Measurements from ENCODE around the gene LRRC41. TPM values are rescaled to one million over a fixed set of nuclear protein-coding genes. Genes with fewer than 3 reads are reported as not detected.

Gene LRRC41
- total and polyA plus RNA-seq, 4 donors, result 21.6 to 63.0 (median 50.3) TPM

GRCh38 chr1:46344481-46344880 is 41.1 kb upstream of the LRRC41 start:
- Histone ChIP-seq H3K36me3 (ENCODE audit: control insufficient read depth in 4 of 4, insufficient read depth in 4 of 4, low read length in 4 of 4) (peaks cover under 1 to 25% (median 14%) of the 10 kb centered on the region in 4 donors), H3K27ac (ENCODE audit: low read depth in 1 of 2, low read length in 1 of 2) (no peak overlapping the region), H3K9ac (ENCODE audit: insufficient read depth in 1 of 2, low read length in 2 of 2) (no peak overlapping the region), H3K4me3 (no peak overlapping the region), H3K9me3 (ENCODE audit: control insufficient read depth in 4 of 4, insufficient read depth in 3 of 4, low read length in 3 of 4) (no peaks in the 10 kb centered on the region), H3K27me3 (ENCODE audit: control insufficient read depth in 3 of 3, insufficient read depth in 3 of 3, low read length in 2 of 3) (no peaks in the 10 kb centered on the region), H3K4me1 (ENCODE audit: control insufficient read depth in 5 of 5, insufficient read depth in 5 of 5, low read length in 5 of 5) (peaks cover 0 to 5% (median 4%) of the 10 kb centered on the region in 5 donors)
- TF ChIP-seq CTCF (IDR thresholded peaks at IDR 0.05; ENCODE audit: control extremely low read depth, extremely low read depth), result no peak
- WGBS, 2 donors, result 81 to 90% methylated on average over 3 of the region's 3 CpGs
- no peak for DNase-seq
- ATAC-seq (ENCODE audit: insufficient read depth, low FRiP score), result no peak

- H3K9me3 ChIP-seq (ENCODE audit: control insufficient read depth in 4 of 4, insufficient read depth in 3 of 4, low read length in 3 of 4), result no peaks in the 10 kb centered on the region
- DNase-seq (no peak), ATAC-seq (ENCODE audit: insufficient read depth, low FRiP score) (no peak)
- no peaks in the 10 kb centered on the region for H3K27me3 ChIP-seq (ENCODE audit: control insufficient read depth in 3 of 3, insufficient read depth in 3 of 3, low read length in 2 of 3)
- H3K9ac ChIP-seq (ENCODE audit: insufficient read depth in 1 of 2, low read length in 2 of 2), result no peak overlapping the region
- H3K36me3 ChIP-seq (ENCODE audit: control insufficient read depth in 4 of 4, insufficient read depth in 4 of 4, low read length in 4 of 4), result peaks cover 0 to 22% (median 13%) of the 10 kb centered on the region in 4 donors
- peaks cover 0 to 6% (median 4%) of the 10 kb centered on the region in 5 donors for H3K4me1 ChIP-seq (ENCODE audit: control insufficient read depth in 5 of 5, insufficient read depth in 5 of 5, low read length in 5 of 5)
- no peak for TF ChIP-seq CTCF (IDR thresholded peaks at IDR 0.05; ENCODE audit: control extremely low read depth, extremely low read depth)
- no peak overlapping the region for H3K4me3 ChIP-seq
- WGBS, 2 donors, result 80 to 92% methylated on average over 4 of the region's 4 CpGs
- H3K27ac ChIP-seq (ENCODE audit: low read depth in 1 of 2, low read length in 1 of 2), result no peak overlapping the region
These were observed 40.3 kb upstream of the LRRC41 start for GRCh38 chr1:46343705-46344104.

- peaks cover 0 to 22% (median 13%) of the 10 kb centered on the region in 4 donors for H3K36me3 ChIP-seq (ENCODE audit: control insufficient read depth in 4 of 4, insufficient read depth in 4 of 4, low read length in 4 of 4)
These were observed 39.9 kb upstream of the LRRC41 start for GRCh38 chr1:46343351-46343695.

More at GRCh38 chr1:46343351-46343695, 39.9 kb upstream of the LRRC41 start:
- DNase-seq, result no peak
- Histone ChIP-seq H3K9me3 (ENCODE audit: control insufficient read depth in 4 of 4, insufficient read depth in 3 of 4, low read length in 3 of 4) (no peaks in the 10 kb centered on the region), H3K27ac (ENCODE audit: low read depth in 1 of 2, low read length in 1 of 2) (no peak overlapping the region), H3K4me1 (ENCODE audit: control insufficient read depth in 5 of 5, insufficient read depth in 5 of 5, low read length in 5 of 5) (peaks cover 0 to 6% (median 4%) of the 10 kb centered on the region in 5 donors), H3K27me3 (ENCODE audit: control insufficient read depth in 3 of 3, insufficient read depth in 3 of 3, low read length in 2 of 3) (no peaks in the 10 kb centered on the region), H3K4me3 (no peak overlapping the region), H3K9ac (ENCODE audit: insufficient read depth in 1 of 2, low read length in 2 of 2) (no peak overlapping the region)
- no peak for ATAC-seq (ENCODE audit: insufficient read depth, low FRiP score)
- TF ChIP-seq CTCF (IDR thresholded peaks at IDR 0.05; ENCODE audit: control extremely low read depth, extremely low read depth), result no peak
- WGBS, 2 donors, result 92 to 97% methylated on average over 4 of the region's 4 CpGs

Data from lung (tissue), 12 donors.